Type B pancreatic cell (in vitro differentiated cells): ENCODE measurements around the gene HPS3. TPM values are rescaled to one million over a fixed set of nuclear protein-coding genes. Genes with fewer than 3 reads are reported as not detected.
A peak's percentile ranks its signal among the peaks of the same experiment; 100 is the strongest.

ENCODE experiments used
- DNase-seq: peaks from one replicate; pipeline ENCODE4 v3.0.0; 2021; ENCODE audit warnings: mixed read lengths; ENCODE audit not compliant: unreplicated experiment; ENCODE audit errors: extremely low spot score
- H3K27ac Mint-ChIP-seq: 2 replicates; pipeline ENCODE4 v1.8.0; 2021; ENCODE audit warnings: mild to moderate bottlenecking, mixed read lengths
- H3K27me3 Mint-ChIP-seq: 2 replicates; pipeline ENCODE4 v1.8.0; 2021; ENCODE audit warnings: mixed read lengths
- H3K36me3 Mint-ChIP-seq: 2 replicates; pipeline ENCODE4 v1.8.0; 2021; ENCODE audit warnings: mixed read lengths
- H3K4me1 Mint-ChIP-seq: one replicate; pipeline ENCODE4 v1.8.0; 2021; ENCODE audit warnings: mixed read lengths; ENCODE audit not compliant: unreplicated experiment
- H3K4me3 Mint-ChIP-seq: 2 replicates; pipeline ENCODE4 v1.8.0; 2021; ENCODE audit warnings: mild to moderate bottlenecking, mixed read lengths
- H3K9me3 Mint-ChIP-seq: 2 replicates; pipeline ENCODE4 v1.8.0; 2021; ENCODE audit warnings: mixed read lengths
- CTCF ChIP-seq: fragments of 200-600 bp; sonication (generic); conservative IDR thresholded peaks from 2 replicates; pipeline ENCODE4 v1.5.0; 2021; ENCODE audit warnings: antibody characterized with exemption, mild to moderate bottlenecking
- long read RNA-seq: library from polyadenylated mRNA; unstranded; transcript quantifications from one replicate; pipeline ENCODE4 v2.0.0, GENCODE V29; 2020
- total RNA-seq: library from RNA; stranded (reverse); gene quantifications from 2 replicates; pipeline ENCODE4 v1.2.1, GENCODE V29; 2021; ENCODE audit warnings: low replicate concordance

HPS3 gene, protein sequence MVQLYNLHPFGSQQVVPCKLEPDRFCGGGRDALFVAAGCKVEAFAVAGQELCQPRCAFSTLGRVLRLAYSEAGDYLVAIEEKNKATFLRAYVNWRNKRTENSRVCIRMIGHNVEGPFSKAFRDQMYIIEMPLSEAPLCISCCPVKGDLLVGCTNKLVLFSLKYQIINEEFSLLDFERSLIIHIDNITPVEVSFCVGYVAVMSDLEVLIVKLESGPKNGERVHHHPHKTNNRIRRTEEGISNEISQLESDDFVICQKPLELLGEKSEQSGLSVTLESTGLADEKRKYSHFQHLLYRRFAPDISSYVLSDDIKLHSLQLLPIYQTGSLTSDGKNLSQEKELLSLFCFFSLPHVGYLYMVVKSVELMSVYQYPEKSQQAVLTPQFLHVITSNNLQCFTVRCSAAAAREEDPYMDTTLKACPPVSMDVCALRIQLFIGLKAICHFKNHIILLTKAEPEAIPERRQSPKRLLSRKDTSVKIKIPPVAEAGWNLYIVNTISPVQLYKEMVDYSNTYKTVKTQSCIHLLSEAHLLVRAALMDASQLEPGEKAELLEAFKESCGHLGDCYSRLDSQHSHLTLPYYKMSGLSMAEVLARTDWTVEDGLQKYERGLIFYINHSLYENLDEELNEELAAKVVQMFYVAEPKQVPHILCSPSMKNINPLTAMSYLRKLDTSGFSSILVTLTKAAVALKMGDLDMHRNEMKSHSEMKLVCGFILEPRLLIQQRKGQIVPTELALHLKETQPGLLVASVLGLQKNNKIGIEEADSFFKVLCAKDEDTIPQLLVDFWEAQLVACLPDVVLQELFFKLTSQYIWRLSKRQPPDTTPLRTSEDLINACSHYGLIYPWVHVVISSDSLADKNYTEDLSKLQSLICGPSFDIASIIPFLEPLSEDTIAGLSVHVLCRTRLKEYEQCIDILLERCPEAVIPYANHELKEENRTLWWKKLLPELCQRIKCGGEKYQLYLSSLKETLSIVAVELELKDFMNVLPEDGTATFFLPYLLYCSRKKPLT
- total RNA-seq, result 18.2 and 24.8 TPM in 2 replicates
- long read RNA-seq, full-length matches to known transcripts, result 29 of 56 reads
- long read RNA-seq, partial matches to known transcripts, result 17 of 56 reads
- long read RNA-seq, other reads (novel, unspliced or antisense), result 10 of 56 reads

DNA sequence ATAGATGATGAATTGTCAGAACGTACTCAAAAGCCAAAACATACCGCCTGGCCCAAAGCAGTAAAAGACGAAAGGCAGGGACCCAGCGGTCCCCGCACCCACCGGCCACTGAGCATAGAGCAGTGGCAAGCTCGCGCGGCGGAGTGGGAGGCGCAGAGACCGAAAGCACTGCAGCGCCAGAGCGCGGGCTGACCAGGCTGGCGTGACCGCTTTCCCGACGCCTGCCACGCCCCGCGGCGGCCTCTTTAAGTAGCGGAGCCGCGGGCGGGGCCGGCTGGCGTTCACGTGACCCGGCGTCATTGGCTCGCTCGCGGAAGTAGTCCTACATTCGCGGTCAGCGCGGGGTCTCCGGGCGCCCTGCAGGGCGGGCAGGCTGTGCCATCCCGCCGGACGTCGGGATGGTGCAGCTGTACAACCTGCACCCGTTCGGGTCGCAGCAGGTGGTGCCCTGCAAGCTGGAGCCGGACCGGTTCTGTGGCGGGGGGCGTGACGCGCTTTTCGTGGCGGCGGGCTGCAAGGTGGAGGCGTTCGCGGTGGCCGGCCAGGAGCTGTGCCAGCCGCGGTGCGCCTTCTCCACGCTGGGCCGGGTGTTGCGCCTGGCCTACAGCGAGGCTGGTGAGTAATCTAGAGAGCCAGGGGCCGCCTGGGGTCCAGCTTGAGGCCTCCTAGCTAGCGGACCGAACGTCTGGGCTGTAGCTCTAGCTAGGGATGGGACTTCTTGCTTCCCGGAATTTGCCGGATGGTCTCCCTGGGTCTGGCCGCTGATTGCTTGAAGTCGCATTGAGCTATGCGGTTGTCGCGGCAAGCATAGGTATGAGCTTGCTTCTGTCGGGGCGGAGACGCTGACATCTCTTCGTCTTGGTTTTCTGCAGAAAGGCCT is at the start of gene HPS3:
TSS of gene HPS3 (plus strand) at position 313 of the 880 bp plus-strand sequence. CDS start at position 399, 86 bp downstream.
- Mint-ChIP-seq H3K36me3 (peaks cover 6% of the 10 kb centered on the region), H3K4me1 (peaks cover 28% of the 10 kb centered on the region), H3K27ac (peak within 1 kb of the TSS; percentile 93), H3K27me3 (no peaks in the 10 kb centered on the region), H3K4me3 (peak within 1 kb of the TSS; percentile 95), H3K9me3 (no peaks in the 10 kb centered on the region)
- peak; percentile 18 for TF ChIP-seq CTCF
- DNase-seq, result peak; percentile 91

DNA sequence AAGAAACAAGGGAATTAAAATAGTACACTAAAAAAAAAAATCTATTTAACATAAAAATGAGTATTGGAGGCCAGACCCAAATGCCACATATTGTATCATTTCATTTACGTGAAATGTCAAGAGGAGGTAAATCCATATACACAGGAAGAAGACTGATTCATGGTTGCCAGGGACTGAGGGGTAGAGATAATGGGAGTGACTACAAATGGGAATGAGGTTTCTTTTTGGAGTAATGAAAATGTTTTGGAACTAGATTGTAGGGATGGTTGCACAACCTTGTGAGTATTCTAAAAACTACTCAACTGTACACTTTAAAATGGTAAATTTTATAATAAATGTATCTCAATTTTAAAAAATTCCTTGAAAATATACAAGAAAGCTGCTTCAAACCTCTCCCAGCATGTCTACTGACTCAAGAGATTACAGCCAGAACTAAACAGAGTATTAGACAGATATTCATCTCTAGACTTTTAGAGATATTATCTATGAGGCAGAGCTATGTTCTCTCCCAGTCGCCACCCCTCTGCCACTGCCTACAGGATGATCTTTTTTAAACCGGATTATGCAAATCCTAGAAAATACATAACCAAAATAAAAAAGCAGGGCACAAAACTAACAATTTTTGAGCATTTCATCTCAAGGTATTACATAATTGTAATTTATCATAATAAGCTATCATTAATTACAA is 49.3 kb upstream of the HPS3 start:
- no peak for DNase-seq
- Mint-ChIP-seq H3K4me3 (no peak overlapping the region), H3K36me3 (peaks cover 28% of the 10 kb centered on the region), H3K4me1 (peaks cover 20% of the 10 kb centered on the region), H3K9me3 (peaks cover 8% of the 10 kb centered on the region), H3K27me3 (no peaks in the 10 kb centered on the region), H3K27ac (no peak overlapping the region)
- no peak for TF ChIP-seq CTCF

DNA sequence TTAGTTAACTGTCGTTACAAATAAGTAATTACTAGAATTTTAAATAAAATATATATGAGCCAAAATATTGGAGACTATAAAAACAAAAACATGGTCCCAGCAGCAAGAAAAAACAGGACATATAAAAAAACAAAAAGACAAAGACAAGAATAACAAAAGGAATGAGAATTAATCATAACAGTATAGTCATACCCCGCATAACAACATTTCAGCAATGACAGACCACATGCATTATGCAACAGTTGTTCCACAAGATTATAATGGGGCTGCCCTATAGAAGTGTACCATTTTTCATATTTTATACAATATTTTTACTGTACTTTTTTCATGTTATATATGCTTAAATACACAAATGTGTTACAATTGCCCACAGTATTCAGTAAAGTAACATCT is 48.7 kb upstream of the HPS3 start:
- Mint-ChIP-seq H3K27ac (no peak overlapping the region), H3K4me3 (no peak overlapping the region), H3K4me1 (peaks cover 24% of the 10 kb centered on the region), H3K9me3 (peaks cover 8% of the 10 kb centered on the region), H3K36me3 (peaks cover 31% of the 10 kb centered on the region), H3K27me3 (no peaks in the 10 kb centered on the region)
- no peak for TF ChIP-seq CTCF
- no peak for DNase-seq

- Mint-ChIP-seq H3K4me1 (peaks cover 26% of the 10 kb centered on the region), H3K9me3 (peaks cover 11% of the 10 kb centered on the region), H3K27me3 (no peaks in the 10 kb centered on the region), H3K4me3 (no peak overlapping the region), H3K36me3 (peaks cover 32% of the 10 kb centered on the region), H3K27ac (no peak overlapping the region)
- no peak for TF ChIP-seq CTCF
- DNase-seq, result no peak
These were observed 47.7 kb upstream of the HPS3 start for GRCh38 chr3:149081772-149082171.
